Astrocyte (in vitro differentiated cells and primary cell): ENCODE measurements around the gene CREBL2.

Source experiments
- EZH2 ChIP-seq: IDR thresholded peaks from 2 replicates; pipeline ENCODE4 v1.6.1; 2012; ENCODE audit warnings: mild to moderate bottlenecking, low read length, inconsistent platforms; ENCODE audit not compliant: insufficient read depth
- TF ChIP-seq, protein P1 (sequence below): IDR thresholded peaks from 2 replicates; pipeline ENCODE4 v1.5.1; 2011; ENCODE audit warnings: low read depth, mild to moderate bottlenecking, inconsistent platforms, low read length, moderate library complexity; ENCODE audit not compliant: insufficient read depth

DNA sequence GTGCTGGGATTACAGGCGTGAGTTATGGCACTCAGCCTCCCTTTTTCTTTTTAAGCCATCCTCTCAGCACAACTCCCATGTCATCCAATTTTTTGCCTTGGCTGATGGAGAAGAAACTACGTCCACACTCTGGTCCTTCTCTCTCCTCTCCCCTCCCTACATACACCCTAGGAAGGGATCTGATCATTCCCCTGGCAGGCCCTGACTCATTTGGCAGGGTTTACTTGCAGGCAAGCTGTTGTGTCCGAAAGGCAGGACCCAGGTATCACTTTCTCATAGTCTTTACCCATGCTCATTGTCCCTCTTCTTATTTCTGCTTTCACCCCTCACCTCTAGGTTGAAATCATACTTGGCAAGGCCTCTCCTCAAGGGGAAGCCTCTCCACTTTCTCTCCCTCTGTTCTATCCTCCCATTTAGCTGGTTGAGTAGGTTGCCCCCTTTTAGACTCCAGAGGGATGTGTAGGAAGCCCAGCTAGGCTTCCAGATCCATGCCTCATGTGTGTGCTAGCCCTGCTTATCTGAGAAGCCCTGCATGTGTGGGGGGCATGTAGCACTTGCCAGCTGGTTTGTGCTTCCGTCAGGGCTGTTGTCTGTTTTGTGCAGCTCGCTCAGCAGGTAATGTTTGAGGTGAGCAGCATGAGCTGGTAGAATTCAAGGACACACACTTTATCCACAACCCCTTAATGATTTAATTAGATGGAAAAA lies 69.5 kb downstream of the CREBL2 start:
- TF ChIP-seq, protein P1, sequence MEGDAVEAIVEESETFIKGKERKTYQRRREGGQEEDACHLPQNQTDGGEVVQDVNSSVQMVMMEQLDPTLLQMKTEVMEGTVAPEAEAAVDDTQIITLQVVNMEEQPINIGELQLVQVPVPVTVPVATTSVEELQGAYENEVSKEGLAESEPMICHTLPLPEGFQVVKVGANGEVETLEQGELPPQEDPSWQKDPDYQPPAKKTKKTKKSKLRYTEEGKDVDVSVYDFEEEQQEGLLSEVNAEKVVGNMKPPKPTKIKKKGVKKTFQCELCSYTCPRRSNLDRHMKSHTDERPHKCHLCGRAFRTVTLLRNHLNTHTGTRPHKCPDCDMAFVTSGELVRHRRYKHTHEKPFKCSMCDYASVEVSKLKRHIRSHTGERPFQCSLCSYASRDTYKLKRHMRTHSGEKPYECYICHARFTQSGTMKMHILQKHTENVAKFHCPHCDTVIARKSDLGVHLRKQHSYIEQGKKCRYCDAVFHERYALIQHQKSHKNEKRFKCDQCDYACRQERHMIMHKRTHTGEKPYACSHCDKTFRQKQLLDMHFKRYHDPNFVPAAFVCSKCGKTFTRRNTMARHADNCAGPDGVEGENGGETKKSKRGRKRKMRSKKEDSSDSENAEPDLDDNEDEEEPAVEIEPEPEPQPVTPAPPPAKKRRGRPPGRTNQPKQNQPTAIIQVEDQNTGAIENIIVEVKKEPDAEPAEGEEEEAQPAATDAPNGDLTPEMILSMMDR: no peak
- TF ChIP-seq EZH2: no peak
